Fibroblast of lung (primary cell): ENCODE results near the gene FAM114A1.

ENCODE experiments used
- CTCF ChIP-seq, 2 donors: IDR thresholded peaks in 1 of 2; conservative IDR thresholded peaks in 1 of 2; 1 replicate in 1 of 2; 2 replicates in 1 of 2; pipeline ENCODE4 v1.5.1; 2011 to 2012; ENCODE audit warnings: low read length in 2 of 2, control low read depth in 1 of 2, inconsistent platforms in 1 of 2, low read depth in 1 of 2, mild to moderate bottlenecking in 1 of 2
- EZH2 ChIP-seq: IDR thresholded peaks from 2 replicates; pipeline ENCODE4 v1.5.1; 2012; ENCODE audit warnings: low read length, control low read depth, mild to moderate bottlenecking; ENCODE audit errors: missing control alignments

- TF ChIP-seq CTCF (conservative IDR thresholded peaks at IDR 0.05 in 1 of 2, IDR thresholded peaks at IDR 0.05 in 1 of 2; ENCODE audit: low read depth in 1 of 2, low read length in 2 of 2): no peak
- TF ChIP-seq EZH2: no peak
Measured at GRCh38 chr4:38904682-38905081, 37.1 kb downstream of the FAM114A1 start.
